Small intestine (tissue), 7 donors: ENCODE data around the gene HOXA10. TPM values are rescaled to one million over a fixed set of nuclear protein-coding genes. Genes with fewer than 3 reads are reported as not detected.
A peak's percentile ranks its signal among the peaks of the same experiment; 100 is the strongest.

Source experiments
- DNase-seq, 2 donors: peaks; one replicate each; pipeline versions ENCODE4 v3.0.0 to v3.0.0-alpha.2; 2013
- FAIRE-seq: peaks from 2 replicates; lab custom pipeline; 2012; peaks lifted over from hg19 to GRCh38; lab: Jason Lieb, UNC
- H3K27ac ChIP-seq, 3 donors: one replicate each; pipeline ENCODE4 v1.5.1; 2013; ENCODE audit warnings: low read length in 2 of 3, mild to moderate bottlenecking in 2 of 3, control low read depth in 1 of 3, inconsistent platforms in 1 of 3, low read depth in 1 of 3, moderate library complexity in 1 of 3
- H3K27me3 ChIP-seq, 3 donors: one replicate each; pipeline ENCODE4 v1.6.1; 2013; ENCODE audit warnings: low read length in 3 of 3, inconsistent platforms in 1 of 3; ENCODE audit not compliant: control insufficient read depth in 3 of 3, insufficient read depth in 3 of 3
- H3K36me3 ChIP-seq, 3 donors: one replicate each; pipeline ENCODE4 v1.6.1; 2013; ENCODE audit warnings: low read length in 3 of 3, inconsistent platforms in 1 of 3, low read depth in 1 of 3, mild to moderate bottlenecking in 1 of 3, moderate library complexity in 1 of 3; ENCODE audit not compliant: control insufficient read depth in 3 of 3, insufficient read depth in 2 of 3
- H3K4me1 ChIP-seq, 3 donors: one replicate each; pipeline ENCODE4 v1.6.1; 2013; ENCODE audit warnings: low read length in 2 of 3, inconsistent platforms in 1 of 3, low read depth in 1 of 3, mild to moderate bottlenecking in 1 of 3, moderate library complexity in 1 of 3; ENCODE audit not compliant: control insufficient read depth in 3 of 3, insufficient read depth in 2 of 3
- H3K4me3 ChIP-seq, 3 donors: one replicate each; pipeline ENCODE4 v1.5.1; 2013; ENCODE audit warnings: low read length in 3 of 3, control low read depth in 1 of 3, inconsistent platforms in 1 of 3, low read depth in 1 of 3, mild to moderate bottlenecking in 1 of 3, moderate library complexity in 1 of 3
- H3K9me3 ChIP-seq, 2 donors: one replicate each; pipeline ENCODE4 v1.6.1; 2013; ENCODE audit warnings: low read depth in 1 of 2, low read length in 1 of 2; ENCODE audit not compliant: control insufficient read depth in 2 of 2, insufficient read depth in 1 of 2
- WGBS, 3 donors: extraction: QIAGEN DNeasy Blood & Tissue Kit; methylation state at CpG; one replicate each; pipeline ENCODE4 v1.1.7; 2013; 5-methylcytosine and 5-hydroxymethylcytosine counted together
- polyA plus RNA-seq, 4 donors: library from polyadenylated mRNA; stranded (reverse) in 3 of 4; unstranded in 1 of 4; fragments of 200-250 nt in 3 of 4; fragments of 120-200 nt in 1 of 4; gene quantifications; one replicate each; pipeline versions ENCODE4 v1.2.1 to v1.2.3, GENCODE V29; 2013
- donor health status: healthy with polysubstance abuse.
- donor health status: control.
- donor health status: control.
- donor health status: Bipolar disorder and iron deficiency.
- donor health status: healthy.

The HOXA10 gene
- polyA plus RNA-seq, 4 donors = 0.06 to 19.8 TPM; not detected in 2

DNA sequence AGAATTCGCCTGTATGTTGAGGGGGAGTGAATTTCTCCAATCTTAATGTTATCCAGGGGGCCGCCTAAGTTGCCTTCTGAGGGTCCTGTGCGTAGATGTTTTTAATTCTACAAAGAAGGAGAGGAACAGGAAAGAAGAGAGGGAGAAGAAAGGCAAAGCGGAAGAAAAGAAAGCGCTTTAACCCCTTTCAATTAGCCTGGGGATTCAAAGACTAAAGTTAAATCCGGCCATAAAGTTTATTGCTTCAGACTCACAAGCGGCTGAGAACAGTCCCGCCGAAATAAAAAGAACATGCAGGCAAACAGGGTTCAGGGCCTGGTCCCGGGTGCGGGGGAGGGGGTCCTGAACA, 35.2 kb downstream of the HOXA10 start:
- peaks cover 5 to 16% (median 9%) of the 10 kb centered on the region in 3 donors for H3K27me3 ChIP-seq
- peaks cover 0 to 16% (median 0%) of the 10 kb centered on the region in 3 donors for H3K36me3 ChIP-seq
- no peaks in the 10 kb centered on the region for H3K9me3 ChIP-seq
- peak overlapping the region; percentile 74 to 81 (median 77) for H3K27ac ChIP-seq
- peak in 1 of 2 donors; percentile 46 for DNase-seq
- H3K4me1 ChIP-seq = peaks cover 0 to 51% (median 2%) of the 10 kb centered on the region in 3 donors
- 22 to 41% (median 40%) methylated on average over 11 of the region's 11 CpGs for WGBS, 3 donors
- peak overlapping the region; percentile 45 to 53 (median 46) for H3K4me3 ChIP-seq
- FAIRE-seq = no peak

- DNase-seq = no peak
- H3K4me3 ChIP-seq = peak overlapping the region in 1 of 3 donors; percentile 45
- H3K9me3 ChIP-seq = no peaks in the 10 kb centered on the region
- H3K36me3 ChIP-seq = peaks cover 0 to 14% (median 0%) of the 10 kb centered on the region in 3 donors
- H3K27me3 ChIP-seq = peaks cover 8 to 14% (median 9%) of the 10 kb centered on the region in 3 donors
- H3K27ac ChIP-seq = peak overlapping the region in 2 of 3 donors; percentile 77 to 81
- whole genome bisulfite sequencing, 3 donors = 75 to 76% (median 76%) methylated on average over 1 of the region's 1 CpG
- FAIRE-seq = no peak
- H3K4me1 ChIP-seq = peaks cover 2 to 54% (median 5%) of the 10 kb centered on the region in 3 donors
Measured at GRCh38 chr7:27138472-27138871, 35.6 kb downstream of the HOXA10 start.

- no peak overlapping the region for H3K4me3 ChIP-seq
Measured at GRCh38 chr7:27137640-27138315, 36.3 kb downstream of the HOXA10 start.

GRCh38 chr7:27134392-27134791, 39.7 kb downstream of the HOXA10 start:
- H3K9me3 ChIP-seq = no peaks in the 10 kb centered on the region
- peaks cover 0 to 63% (median 5%) of the 10 kb centered on the region in 3 donors for H3K4me1 ChIP-seq
- H3K27ac ChIP-seq = peak overlapping the region in 2 of 3 donors; percentile 61 to 77
- H3K27me3 ChIP-seq = peaks cover 0 to 6% (median 0%) of the 10 kb centered on the region in 3 donors
- no peak overlapping the region for H3K4me3 ChIP-seq
- WGBS, 3 donors = 38 to 65% (median 43%) methylated on average over 2 of the region's 2 CpGs
- FAIRE-seq = no peak
- DNase-seq = peak in 1 of 2 donors; percentile 46
- H3K36me3 ChIP-seq = peaks cover 0 to under 1% (median 0%) of the 10 kb centered on the region in 3 donors

More at GRCh38 chr7:27137640-27138315, 36.3 kb downstream of the HOXA10 start:
- Histone ChIP-seq H3K4me1 (peaks cover 2 to 61% (median 5%) of the 10 kb centered on the region in 3 donors), H3K9me3 (no peaks in the 10 kb centered on the region), H3K36me3 (peaks cover 0 to 13% (median 0%) of the 10 kb centered on the region in 3 donors), H3K27me3 (peaks cover 4 to 13% (median 11%) of the 10 kb centered on the region in 3 donors), H3K27ac (peak overlapping the region in 2 of 3 donors; percentile 77 to 81)
- DNase-seq = no peak
- 69 to 83% (median 82%) methylated on average over 2 of the region's 2 CpGs for WGBS, 3 donors
- no peak for FAIRE-seq

GRCh38 chr7:27133409-27134231, 40.5 kb downstream of the HOXA10 start:
- peak; percentile 36 to 72 for DNase-seq
- FAIRE-seq = no peak
- peaks cover 0 to 4% (median 0%) of the 10 kb centered on the region in 3 donors for H3K36me3 ChIP-seq
- peaks cover 0 to 6% (median 0%) of the 10 kb centered on the region in 3 donors for H3K27me3 ChIP-seq
- no peaks in the 10 kb centered on the region for H3K9me3 ChIP-seq
- H3K27ac ChIP-seq = peak overlapping the region in 2 of 3 donors; percentile 61 to 77
- WGBS, 3 donors = 31 to 50% (median 48%) methylated on average over 18 of the region's 18 CpGs
- H3K4me1 ChIP-seq = peaks cover 0 to 65% (median 5%) of the 10 kb centered on the region in 3 donors
- H3K4me3 ChIP-seq = no peak overlapping the region

- peaks cover 0 to 6% (median 0%) of the 10 kb centered on the region in 3 donors for H3K27me3 ChIP-seq
- peaks cover 0 to 4% (median 0%) of the 10 kb centered on the region in 3 donors for H3K36me3 ChIP-seq
- no peaks in the 10 kb centered on the region for H3K9me3 ChIP-seq
- H3K27ac ChIP-seq = peak overlapping the region in 1 of 3 donors; percentile 61
- DNase-seq (no peak), FAIRE-seq (no peak)
- WGBS, 3 donors = 38 to 61% (median 50%) methylated on average over 6 of the region's 6 CpGs
- H3K4me3 ChIP-seq = no peak overlapping the region
- H3K4me1 ChIP-seq = peaks cover 0 to 59% (median 5%) of the 10 kb centered on the region in 3 donors
Measured at GRCh38 chr7:27132978-27133377, 41.1 kb downstream of the HOXA10 start.

- Histone ChIP-seq H3K4me3 (no peak overlapping the region), H3K9me3 (no peaks in the 10 kb centered on the region), H3K36me3 (peaks cover 0 to 4% (median 0%) of the 10 kb centered on the region in 3 donors), H3K4me1 (peaks cover 0 to 59% (median 9%) of the 10 kb centered on the region in 3 donors), H3K27ac (peak overlapping the region in 1 of 3 donors; percentile 61), H3K27me3 (peaks cover 0 to 6% (median 0%) of the 10 kb centered on the region in 3 donors)
- WGBS, 3 donors = 71 to 79% (median 76%) methylated on average over 2 of the region's 2 CpGs
- FAIRE-seq (no peak), DNase-seq (no peak)
Measured at GRCh38 chr7:27132214-27132613, 41.9 kb downstream of the HOXA10 start.

GRCh38 chr7:27131390-27131819, 42.7 kb downstream of the HOXA10 start:
- DNase-seq = no peak
- H3K36me3 ChIP-seq = peaks cover 0 to 4% (median 0%) of the 10 kb centered on the region in 3 donors
- H3K4me1 ChIP-seq = peaks cover 0 to 54% (median 9%) of the 10 kb centered on the region in 3 donors
- H3K27ac ChIP-seq = peak overlapping the region; percentile 63 to 87 (median 85)
- no peaks in the 10 kb centered on the region for H3K9me3 ChIP-seq
- H3K27me3 ChIP-seq = peaks cover 0 to 6% (median 0%) of the 10 kb centered on the region in 3 donors
- 44 to 52% (median 46%) methylated on average over 12 of the region's 12 CpGs for WGBS, 3 donors
- FAIRE-seq = no peak
- H3K4me3 ChIP-seq = peak overlapping the region in 2 of 3 donors; percentile 70 to 85
